GM12878 (cell line): Measurements from ENCODE around the gene ZNF44.

ENCODE experiments used
- CBX5 ChIP-seq: sonication (generic); IDR thresholded peaks from 2 replicates; pipeline ENCODE4 v1.6.1; 2016; ENCODE audit warnings: low read depth, moderate library complexity, mild to moderate bottlenecking, inconsistent platforms
- ESRRA ChIP-seq: IDR thresholded peaks from 2 replicates; pipeline ENCODE4 v1.6.1; 2012; ENCODE audit warnings: mild to moderate bottlenecking, low read length, improper control_type of control experiment
- NR2C1 ChIP-seq: fragments of 450-650 bp; IDR thresholded peaks from 2 replicates; pipeline ENCODE4 v1.6.1; 2017; ENCODE audit warnings: antibody characterized with exemption, mild to moderate bottlenecking, moderate library complexity
- TAF1 ChIP-seq: IDR thresholded peaks from 2 replicates; pipeline ENCODE4 v1.6.1; 2011; ENCODE audit warnings: mild to moderate bottlenecking, low read depth, low read length, borderline replicate concordance

GRCh38 chr19:12284631-12285030, 10.1 kb downstream of the ZNF44 start:
- TF ChIP-seq NR2C1 (no peak), CBX5 (no peak), TAF1 (no peak), ESRRA (no peak)
